D721Med (cell line): ENCODE data around the gene BUD13.

Experiments used
- DNase-seq: peaks from one replicate; pipeline ENCODE4 v3.0.0; 2011; ENCODE audit warnings: low spot score; ENCODE audit not compliant: insufficient read length
- FAIRE-seq: peaks from 2 replicates; lab custom pipeline; 2011; peaks lifted over from hg19 to GRCh38; lab: Jason Lieb, UNC
- TF ChIP-seq, protein P1 (sequence below): IDR thresholded peaks from 2 replicates; pipeline ENCODE4 v1.5.1; 2012; ENCODE audit warnings: mild to moderate bottlenecking, control low read depth; ENCODE audit not compliant: insufficient read depth; ENCODE audit errors: missing control alignments

BUD13 gene

GRCh38 chr11:116750070-116750718 lies 22.6 kb downstream of the BUD13 start:
- no peak for FAIRE-seq
- TF ChIP-seq, protein P1, sequence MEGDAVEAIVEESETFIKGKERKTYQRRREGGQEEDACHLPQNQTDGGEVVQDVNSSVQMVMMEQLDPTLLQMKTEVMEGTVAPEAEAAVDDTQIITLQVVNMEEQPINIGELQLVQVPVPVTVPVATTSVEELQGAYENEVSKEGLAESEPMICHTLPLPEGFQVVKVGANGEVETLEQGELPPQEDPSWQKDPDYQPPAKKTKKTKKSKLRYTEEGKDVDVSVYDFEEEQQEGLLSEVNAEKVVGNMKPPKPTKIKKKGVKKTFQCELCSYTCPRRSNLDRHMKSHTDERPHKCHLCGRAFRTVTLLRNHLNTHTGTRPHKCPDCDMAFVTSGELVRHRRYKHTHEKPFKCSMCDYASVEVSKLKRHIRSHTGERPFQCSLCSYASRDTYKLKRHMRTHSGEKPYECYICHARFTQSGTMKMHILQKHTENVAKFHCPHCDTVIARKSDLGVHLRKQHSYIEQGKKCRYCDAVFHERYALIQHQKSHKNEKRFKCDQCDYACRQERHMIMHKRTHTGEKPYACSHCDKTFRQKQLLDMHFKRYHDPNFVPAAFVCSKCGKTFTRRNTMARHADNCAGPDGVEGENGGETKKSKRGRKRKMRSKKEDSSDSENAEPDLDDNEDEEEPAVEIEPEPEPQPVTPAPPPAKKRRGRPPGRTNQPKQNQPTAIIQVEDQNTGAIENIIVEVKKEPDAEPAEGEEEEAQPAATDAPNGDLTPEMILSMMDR = no peak
- no peak for DNase-seq

- DNase-seq (no peak), FAIRE-seq (no peak)
- TF ChIP-seq, protein P1 = no peak
These were observed 30.7 kb downstream of the BUD13 start for GRCh38 chr11:116742104-116742503.

GRCh38 chr11:116740741-116741140 lies 32.0 kb downstream of the BUD13 start:
- TF ChIP-seq, protein P1 = no peak
- DNase-seq = no peak
- no peak for FAIRE-seq

- FAIRE-seq (no peak), DNase-seq (no peak)
- TF ChIP-seq, protein P1 = no peak
These were observed 33.8 kb downstream of the BUD13 start for GRCh38 chr11:116738975-116739374.

GRCh38 chr11:116736763-116737162 lies 36.0 kb downstream of the BUD13 start:
- TF ChIP-seq, protein P1 = no peak
- FAIRE-seq (no peak), DNase-seq (no peak)

DNA sequence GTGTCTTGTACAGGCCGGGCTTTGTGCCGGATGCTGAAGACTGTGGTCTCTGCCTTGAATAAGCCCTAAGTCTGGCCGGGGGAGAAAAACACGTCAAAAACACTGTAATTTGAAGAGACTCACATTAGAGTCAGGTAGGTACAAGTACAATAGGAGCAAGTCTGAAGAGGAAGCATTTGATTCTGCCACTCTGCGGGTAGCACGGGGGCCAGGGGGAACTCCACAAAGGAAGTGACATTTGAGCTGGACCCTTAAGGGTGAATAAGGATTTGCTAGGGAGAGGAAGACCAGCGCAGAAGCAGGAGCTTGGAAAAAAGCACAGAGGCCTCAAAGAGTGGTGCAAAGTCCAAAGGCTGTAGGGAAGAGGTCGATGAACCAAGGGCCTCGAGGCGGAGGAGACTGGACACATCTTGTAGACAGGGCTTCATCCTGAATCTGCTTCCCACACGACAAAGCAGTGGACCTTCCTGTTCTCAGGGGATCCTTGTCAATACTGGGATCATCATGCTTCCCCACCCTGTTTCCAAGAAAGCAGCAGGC lies 38.7 kb downstream of the BUD13 start:
- no peak for DNase-seq
- TF ChIP-seq, protein P1 = no peak
- no peak for FAIRE-seq
